Cardiac muscle cell (in vitro differentiated cells and primary cell): ENCODE data around the gene PDCD4. TPM values are rescaled to one million over a fixed set of nuclear protein-coding genes. Genes with fewer than 3 reads are reported as not detected.

Experiments
- DNase-seq, 2 donors: peaks; one replicate each; pipeline versions ENCODE4 v3.0.0 to v3.0.0-alpha.2; 2010 to 2017; ENCODE audit warnings: low read depth in 1 of 2, low spot score in 1 of 2
- H3K27ac ChIP-seq: fragments of 200-600 bp; sonication (generic); 2 replicates; pipeline ENCODE4 v1.5.1; 2016
- H3K27me3 ChIP-seq: fragments of 200-600 bp; sonication (generic); 2 replicates; pipeline ENCODE4 v1.6.0; 2016; ENCODE audit warnings: control low read depth
- H3K36me3 ChIP-seq: fragments of 200-600 bp; sonication (generic); 2 replicates; pipeline ENCODE4 v1.5.1; 2016; ENCODE audit warnings: control low read depth
- H3K4me1 ChIP-seq: fragments of 200-600 bp; sonication (generic); 2 replicates; pipeline ENCODE4 v1.8.1; 2017; ENCODE audit warnings: low read depth, mild to moderate bottlenecking, mixed run types
- H3K4me3 ChIP-seq: fragments of 200-600 bp; sonication (generic); 2 replicates; pipeline ENCODE4 v1.5.1; 2016; ENCODE audit warnings: mild to moderate bottlenecking
- H3K9me3 ChIP-seq: fragments of 200-600 bp; sonication (generic); 2 replicates; pipeline ENCODE4 v1.5.1; 2017; ENCODE audit warnings: low read depth, mild to moderate bottlenecking, control low read depth
- polyA plus RNA-seq: library from polyadenylated mRNA; unstranded; fragments of >200 nt; fragmentation: Nextera tagmentation; extraction: Ambion mirVana; gene quantifications from 2 replicates; pipeline ENCODE4 v1.2.1, GENCODE V29; 2016
- total RNA-seq: library from RNA; depleted of rRNA; stranded (reverse); fragments of >200 nt; gene quantifications from 2 replicates; pipeline ENCODE4 v1.2.3, GENCODE V29; 2016
- TF ChIP-seq, protein P1 (sequence below): IDR thresholded peaks from 2 replicates; pipeline ENCODE4 v1.5.1; 2012; ENCODE audit warnings: low read depth, mild to moderate bottlenecking, low read length

PDCD4 gene
- total and polyA plus RNA-seq, 2 experiments from 2014 or later = 84.9 to 98.7 TPM

DNA sequence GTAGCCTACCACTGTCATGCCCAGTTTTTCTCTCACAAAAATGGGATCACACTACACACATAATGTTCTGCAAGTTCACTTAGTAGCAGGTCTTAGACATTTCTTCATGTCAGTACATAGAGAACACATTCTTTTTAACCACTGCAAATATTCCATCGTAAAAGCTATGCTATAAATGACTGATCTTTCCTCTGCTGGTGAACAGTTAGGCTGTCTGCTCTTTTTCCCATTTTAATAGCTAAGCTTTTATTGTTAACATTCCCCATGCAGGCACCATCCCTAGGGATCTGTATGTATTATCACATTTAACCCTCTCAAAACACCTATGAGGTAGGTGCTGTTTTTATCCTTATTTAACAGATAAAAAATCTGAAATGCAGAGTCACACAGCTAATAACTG, 46.2 kb upstream of the PDCD4 start:
- H3K27me3 ChIP-seq = no peaks in the 10 kb centered on the region
- no peak for DNase-seq
- peak overlapping the region; percentile 16 for H3K27ac ChIP-seq
- no peaks in the 10 kb centered on the region for H3K36me3 ChIP-seq
- TF ChIP-seq, protein P1, sequence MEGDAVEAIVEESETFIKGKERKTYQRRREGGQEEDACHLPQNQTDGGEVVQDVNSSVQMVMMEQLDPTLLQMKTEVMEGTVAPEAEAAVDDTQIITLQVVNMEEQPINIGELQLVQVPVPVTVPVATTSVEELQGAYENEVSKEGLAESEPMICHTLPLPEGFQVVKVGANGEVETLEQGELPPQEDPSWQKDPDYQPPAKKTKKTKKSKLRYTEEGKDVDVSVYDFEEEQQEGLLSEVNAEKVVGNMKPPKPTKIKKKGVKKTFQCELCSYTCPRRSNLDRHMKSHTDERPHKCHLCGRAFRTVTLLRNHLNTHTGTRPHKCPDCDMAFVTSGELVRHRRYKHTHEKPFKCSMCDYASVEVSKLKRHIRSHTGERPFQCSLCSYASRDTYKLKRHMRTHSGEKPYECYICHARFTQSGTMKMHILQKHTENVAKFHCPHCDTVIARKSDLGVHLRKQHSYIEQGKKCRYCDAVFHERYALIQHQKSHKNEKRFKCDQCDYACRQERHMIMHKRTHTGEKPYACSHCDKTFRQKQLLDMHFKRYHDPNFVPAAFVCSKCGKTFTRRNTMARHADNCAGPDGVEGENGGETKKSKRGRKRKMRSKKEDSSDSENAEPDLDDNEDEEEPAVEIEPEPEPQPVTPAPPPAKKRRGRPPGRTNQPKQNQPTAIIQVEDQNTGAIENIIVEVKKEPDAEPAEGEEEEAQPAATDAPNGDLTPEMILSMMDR = no peak
- H3K9me3 ChIP-seq = no peaks in the 10 kb centered on the region
- no peak overlapping the region for H3K4me3 ChIP-seq
- H3K4me1 ChIP-seq = peaks cover 59% of the 10 kb centered on the region

DNA sequence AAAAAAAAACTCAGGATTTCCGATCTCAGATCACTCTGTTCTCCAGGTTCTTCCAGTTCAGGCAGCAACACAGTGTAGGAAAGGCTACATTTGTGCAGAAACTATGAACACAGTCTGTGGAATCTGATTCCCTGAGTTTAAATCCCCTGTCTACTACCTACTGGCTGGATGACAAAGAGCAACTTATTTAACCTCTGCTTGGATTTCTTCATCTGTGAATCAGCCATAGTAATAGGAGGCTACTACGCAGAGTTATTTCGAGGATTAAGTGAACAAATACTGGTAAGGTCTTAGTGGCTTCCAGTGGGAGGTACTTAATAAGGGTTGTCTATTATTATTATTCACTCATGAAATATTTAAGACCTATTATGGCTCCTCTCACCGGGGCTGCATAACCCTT, 44.3 kb upstream of the PDCD4 start:
- Histone ChIP-seq H3K4me3 (no peak overlapping the region), H3K27ac (peak overlapping the region; percentile 40)
- DNase-seq = peak in 1 of 2 donors; percentile 23

DNA sequence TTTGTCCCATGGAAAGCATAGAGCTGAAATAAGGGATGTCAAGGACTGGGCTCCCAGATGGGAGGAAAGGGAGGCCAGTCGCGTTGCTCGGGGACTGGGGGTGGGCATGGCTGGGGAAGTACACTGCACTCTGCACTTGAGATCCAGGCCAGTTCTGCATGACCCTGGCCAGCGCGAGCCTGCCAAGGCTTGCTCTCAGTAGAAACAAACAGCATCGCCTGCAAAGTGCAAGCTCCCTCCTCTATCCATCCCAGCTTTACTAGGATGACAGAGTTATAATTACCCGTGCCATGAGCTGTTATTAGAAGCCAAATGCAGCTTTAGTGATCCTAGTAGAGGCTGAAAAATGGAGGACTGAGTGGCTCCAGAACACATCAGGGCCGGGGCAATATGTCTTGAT, 43.9 kb upstream of the PDCD4 start:
- Histone ChIP-seq H3K27ac (peak overlapping the region; percentile 40), H3K9me3 (no peaks in the 10 kb centered on the region), H3K4me1 (peaks cover 35% of the 10 kb centered on the region), H3K27me3 (no peaks in the 10 kb centered on the region), H3K36me3 (peaks cover 6% of the 10 kb centered on the region), H3K4me3 (no peak overlapping the region)
- TF ChIP-seq, protein P1 = no peak
- peak in 1 of 2 donors; percentile 18 for DNase-seq

More for the DNA sequence above, 44.3 kb upstream of the PDCD4 start:
- Histone ChIP-seq H3K9me3 (no peaks in the 10 kb centered on the region), H3K4me1 (peaks cover 40% of the 10 kb centered on the region), H3K27me3 (no peaks in the 10 kb centered on the region), H3K36me3 (peaks cover 6% of the 10 kb centered on the region)
- TF ChIP-seq, protein P1 = no peak

DNA sequence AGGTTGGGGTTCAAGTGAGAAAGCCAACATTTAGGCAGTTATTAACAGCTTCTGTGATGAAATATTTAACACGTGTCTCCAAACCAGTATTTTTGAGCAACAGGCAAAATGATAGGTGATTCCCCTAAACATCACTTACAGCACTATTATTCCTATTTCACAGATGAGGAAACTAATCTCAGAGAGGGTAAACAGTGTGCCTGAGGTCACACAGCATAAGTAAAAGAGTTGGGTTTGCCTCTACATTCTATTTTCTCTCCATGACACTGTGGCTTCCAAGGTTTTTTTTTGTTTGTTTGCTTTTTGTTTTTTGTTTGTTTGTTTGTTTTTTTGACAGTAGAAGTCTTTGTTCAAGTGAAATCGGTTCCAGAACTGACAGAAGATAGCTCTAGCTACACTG, 43.2 kb upstream of the PDCD4 start:
- peak overlapping the region; percentile 40 for H3K27ac ChIP-seq
- H3K4me3 ChIP-seq = no peak overlapping the region
- no peaks in the 10 kb centered on the region for H3K9me3 ChIP-seq
- H3K27me3 ChIP-seq = no peaks in the 10 kb centered on the region
- no peak for DNase-seq
- TF ChIP-seq, protein P1 = no peak
- peaks cover 32% of the 10 kb centered on the region for H3K4me1 ChIP-seq
- peaks cover 6% of the 10 kb centered on the region for H3K36me3 ChIP-seq

DNA sequence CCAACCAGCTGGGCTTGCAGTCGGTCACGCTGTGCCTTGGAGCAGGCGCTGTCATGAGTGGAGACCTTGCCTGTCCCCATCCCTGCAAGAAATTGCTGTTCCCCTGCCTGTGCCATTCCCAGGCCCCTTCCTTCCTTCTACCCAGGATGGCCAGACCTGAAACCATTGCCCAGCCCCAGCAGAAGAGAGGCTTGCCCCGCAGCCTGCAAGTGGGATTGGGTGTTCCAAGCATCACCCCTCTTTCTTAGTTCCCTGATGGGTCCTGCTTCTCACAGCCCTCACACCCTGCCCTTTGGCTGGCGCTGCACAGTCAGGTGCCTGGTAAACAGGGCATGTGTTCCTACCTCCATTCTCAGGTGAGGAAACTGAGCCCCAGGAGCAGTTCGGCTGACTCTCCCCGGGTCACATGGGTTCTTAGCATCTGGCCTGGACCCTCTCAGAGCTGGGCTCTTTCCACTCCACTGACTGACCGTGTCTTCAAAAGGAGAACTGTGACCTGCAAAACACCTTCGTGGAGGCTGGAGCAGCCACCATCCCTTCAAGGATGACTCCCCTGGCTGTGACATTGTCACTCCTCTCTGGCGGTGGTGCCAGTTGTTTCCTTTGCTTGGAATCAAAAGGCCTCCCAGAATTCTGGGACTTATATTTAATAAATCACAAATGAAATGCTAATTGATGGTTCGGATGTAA, 41.9 kb upstream of the PDCD4 start:
- H3K4me1 ChIP-seq = peaks cover 37% of the 10 kb centered on the region
- no peak overlapping the region for H3K4me3 ChIP-seq
- no peaks in the 10 kb centered on the region for H3K9me3 ChIP-seq
- no peak for DNase-seq
- peak overlapping the region; percentile 74 for H3K27ac ChIP-seq
- no peaks in the 10 kb centered on the region for H3K27me3 ChIP-seq
- TF ChIP-seq, protein P1 = no peak
- H3K36me3 ChIP-seq = peaks cover 6% of the 10 kb centered on the region
